Left ventricle myocardium inferior (tissue), 1 donor: ENCODE results near the gene PALD1. TPM values are rescaled to one million over a fixed set of nuclear protein-coding genes. Genes with fewer than 3 reads are reported as not detected.

Source experiments
- DNase-seq: peaks from one replicate; pipeline ENCODE4 v3.0.0-alpha.2; 2020
- H3K27ac ChIP-seq: fragments of 200-600 bp; replicated peaks from 2 replicates; pipeline ENCODE4 v1.8.0; 2021
- H3K27me3 ChIP-seq: fragments of 200-600 bp; 2 replicates; pipeline ENCODE4 v1.8.0; 2021; ENCODE audit warnings: low read depth
- H3K36me3 ChIP-seq: fragments of 200-600 bp; 2 replicates; pipeline ENCODE4 v1.8.0; 2021
- H3K4me1 ChIP-seq: fragments of 200-600 bp; 2 replicates; pipeline ENCODE4 v1.8.0; 2021
- H3K4me3 ChIP-seq: fragments of 200-600 bp; 2 replicates; pipeline ENCODE4 v1.8.0; 2021; ENCODE audit warnings: mild to moderate bottlenecking, moderate library complexity
- H3K9me3 ChIP-seq: fragments of 200-600 bp; replicated peaks from 2 replicates; pipeline ENCODE4 v1.8.0; 2021
- CTCF ChIP-seq: fragments of 200-600 bp; IDR thresholded peaks from 2 replicates; pipeline ENCODE4 v1.8.0; 2021; ENCODE audit warnings: antibody characterized with exemption, mild to moderate bottlenecking, borderline replicate concordance
- intact Hi-C: fragments of 100-400 bp; cut with micrococcal nuclease; formaldehyde crosslinking; loops from one replicate; pipeline ENCODE4 v1.11.0; 2022
- total RNA-seq: library from RNA; stranded (reverse); fragmentation: NEBNext Ultra II Directional; extraction: Animal tissue kit (Norgen Biotek cat#: 25700); gene quantifications from one replicate; pipeline ENCODE4 v1.2.1, GENCODE V29; 2021
- donor health status: DM: no; HTN: yes; CAD: no; lungs with severe emphysema.

PALD1 gene
- total RNA-seq, 1 donor from 2014 or later: 5.1 TPM

GRCh38 chr10:70530315-70530714 lies 51.7 kb downstream of the PALD1 start:
- Histone ChIP-seq H3K9me3 (no peaks in the 10 kb centered on the region), H3K36me3 (peaks cover 13% of the 10 kb centered on the region), H3K4me1 (no peaks in the 10 kb centered on the region), H3K27me3 (no peaks in the 10 kb centered on the region), H3K27ac (no peak overlapping the region), H3K4me3 (no peak overlapping the region)
- no peak for TF ChIP-seq CTCF
- DNase-seq: no peak
- intact Hi-C loops: no loop called here

- H3K36me3 ChIP-seq: peaks cover 13% of the 10 kb centered on the region
- intact Hi-C loops: no loop called here
Measured at GRCh38 chr10:70532554-70533188, 54.1 kb downstream of the PALD1 start.

GRCh38 chr10:70533189-70533558 lies 54.6 kb downstream of the PALD1 start:
- no peak for TF ChIP-seq CTCF
- Histone ChIP-seq H3K9me3 (no peaks in the 10 kb centered on the region), H3K36me3 (peaks cover 13% of the 10 kb centered on the region), H3K27ac (no peak overlapping the region), H3K4me1 (no peaks in the 10 kb centered on the region), H3K4me3 (no peak overlapping the region), H3K27me3 (no peaks in the 10 kb centered on the region)
- intact Hi-C loops: no loop called here
- no peak for DNase-seq

More at GRCh38 chr10:70532554-70533188, 54.1 kb downstream of the PALD1 start:
- Histone ChIP-seq H3K9me3 (no peaks in the 10 kb centered on the region), H3K4me1 (no peaks in the 10 kb centered on the region), H3K27ac (no peak overlapping the region), H3K27me3 (no peaks in the 10 kb centered on the region), H3K4me3 (no peak overlapping the region)
- no peak for DNase-seq
- TF ChIP-seq CTCF: no peak

DNA sequence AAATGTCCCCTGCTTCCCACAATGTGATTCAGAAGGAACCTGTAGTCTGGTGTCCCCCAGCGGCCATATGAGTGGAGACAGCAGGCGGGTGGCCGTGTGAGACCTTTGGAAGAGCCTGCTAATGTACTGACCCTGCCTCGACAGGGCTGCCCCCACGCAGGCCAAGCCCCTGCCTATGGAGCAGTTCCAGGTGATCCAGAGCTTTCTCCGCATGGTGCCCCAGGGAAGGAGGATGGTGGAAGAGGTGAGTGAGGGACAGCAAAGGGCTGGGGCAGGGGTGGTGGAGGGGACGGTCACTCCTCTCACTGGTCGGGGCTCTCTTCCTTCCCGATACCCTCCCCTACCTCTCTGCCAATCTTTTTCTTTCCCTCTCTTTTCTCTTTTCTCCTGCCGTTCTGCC lies 55.7 kb downstream of the PALD1 start:
- no peak for DNase-seq
- peaks cover 15% of the 10 kb centered on the region for H3K36me3 ChIP-seq

GRCh38 chr10:70535001-70535400 lies 56.4 kb downstream of the PALD1 start:
- no peaks in the 10 kb centered on the region for H3K27me3 ChIP-seq
- H3K4me1 ChIP-seq: no peaks in the 10 kb centered on the region
- no peak for TF ChIP-seq CTCF
- H3K36me3 ChIP-seq: peaks cover 19% of the 10 kb centered on the region
- no peak overlapping the region for H3K27ac ChIP-seq
- intact Hi-C loops: no loop called here
- H3K4me3 ChIP-seq: no peak overlapping the region
- no peaks in the 10 kb centered on the region for H3K9me3 ChIP-seq
- DNase-seq: no peak

More for the DNA sequence above, 55.7 kb downstream of the PALD1 start:
- Histone ChIP-seq H3K9me3 (no peaks in the 10 kb centered on the region), H3K27ac (no peak overlapping the region), H3K4me3 (no peak overlapping the region), H3K27me3 (no peaks in the 10 kb centered on the region), H3K4me1 (no peaks in the 10 kb centered on the region)
- intact Hi-C loops: no loop called here
- TF ChIP-seq CTCF: no peak

DNA sequence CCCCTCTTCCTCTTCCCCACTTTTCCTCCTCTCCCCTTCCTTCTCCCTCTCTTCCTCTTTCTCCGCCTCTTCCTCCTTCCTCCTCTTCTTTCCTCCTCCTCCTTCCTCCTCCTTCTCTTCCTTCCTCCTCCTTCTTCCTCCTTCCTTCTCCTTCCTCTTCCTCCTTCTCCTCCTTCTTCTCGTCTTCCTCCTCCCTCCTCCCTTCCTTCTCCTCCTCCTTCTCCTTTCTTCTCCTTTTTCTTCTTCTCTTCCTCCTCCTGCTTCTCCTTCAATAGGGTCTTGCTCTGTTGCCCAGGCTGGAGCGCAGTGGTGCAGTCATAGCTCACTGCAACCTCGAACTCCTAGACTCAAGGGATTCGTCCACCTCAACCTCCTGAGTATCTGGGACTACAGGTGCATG lies 56.9 kb downstream of the PALD1 start:
- TF ChIP-seq CTCF: no peak

More for the DNA sequence above, 56.9 kb downstream of the PALD1 start:
- Histone ChIP-seq H3K27me3 (no peaks in the 10 kb centered on the region), H3K4me3 (no peak overlapping the region), H3K9me3 (no peaks in the 10 kb centered on the region), H3K36me3 (peaks cover 19% of the 10 kb centered on the region), H3K4me1 (no peaks in the 10 kb centered on the region), H3K27ac (no peak overlapping the region)
- intact Hi-C loops: no loop called here
- no peak for DNase-seq
